GM19035 (cell line): ENCODE results near the gene CCDC74A.
"Not testable (repeated sequence)": the region's sequence is repeated elsewhere in the genome, so short reads cannot be mapped to it uniquely, and the experiment has no call there.

ENCODE experiments used
- ATAC-seq: cut with Tn5 transposase; IDR thresholded peaks from one replicate; pipeline ENCODE4 v1.9.1; 2021; ENCODE audit not compliant: unreplicated experiment

The CCDC74A gene

DNA sequence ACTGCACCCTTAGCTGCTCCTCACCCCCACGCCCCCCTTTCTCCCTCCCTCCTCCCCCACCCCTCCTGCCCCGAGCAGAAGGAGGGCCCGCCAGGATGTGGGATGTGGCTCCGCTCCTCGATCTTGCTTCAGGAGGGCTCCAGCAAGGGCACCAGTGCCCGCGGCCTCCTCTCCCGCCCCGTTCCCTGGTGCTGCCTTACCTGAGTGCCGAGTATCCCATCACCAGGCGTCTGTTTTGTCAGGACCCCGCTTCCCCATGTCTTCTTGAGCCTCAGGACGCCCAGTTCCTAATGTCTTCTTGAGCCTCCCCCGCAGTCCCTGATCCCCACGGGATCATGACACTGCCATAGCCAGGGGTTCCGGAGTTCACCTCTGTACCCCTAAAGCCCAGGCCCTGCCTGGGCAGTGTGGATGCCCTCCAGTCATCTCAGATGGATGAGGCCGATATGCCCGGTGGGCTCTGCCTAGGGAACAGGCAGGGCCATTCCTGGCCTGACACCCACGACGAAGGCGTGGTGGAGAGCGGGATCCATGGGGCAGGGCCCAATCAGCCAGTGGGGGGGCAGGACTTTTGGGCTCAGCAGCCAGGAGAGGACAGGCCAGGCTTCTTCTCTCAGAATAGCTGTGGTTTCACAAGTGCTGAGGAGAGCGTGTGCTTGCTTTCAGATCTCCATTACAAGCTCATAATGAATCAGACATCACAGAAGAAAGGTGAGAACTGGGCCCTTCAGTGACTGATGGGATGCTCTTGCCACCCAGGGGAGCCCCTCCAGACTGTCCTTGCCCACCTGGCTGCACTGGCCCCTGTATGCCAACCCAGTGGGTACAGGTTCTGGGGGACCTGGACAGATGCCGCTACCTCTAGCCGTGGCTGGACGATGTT, 1.5 kb downstream of the CCDC74A start:
- ATAC-seq = peak; percentile 52

DNA sequence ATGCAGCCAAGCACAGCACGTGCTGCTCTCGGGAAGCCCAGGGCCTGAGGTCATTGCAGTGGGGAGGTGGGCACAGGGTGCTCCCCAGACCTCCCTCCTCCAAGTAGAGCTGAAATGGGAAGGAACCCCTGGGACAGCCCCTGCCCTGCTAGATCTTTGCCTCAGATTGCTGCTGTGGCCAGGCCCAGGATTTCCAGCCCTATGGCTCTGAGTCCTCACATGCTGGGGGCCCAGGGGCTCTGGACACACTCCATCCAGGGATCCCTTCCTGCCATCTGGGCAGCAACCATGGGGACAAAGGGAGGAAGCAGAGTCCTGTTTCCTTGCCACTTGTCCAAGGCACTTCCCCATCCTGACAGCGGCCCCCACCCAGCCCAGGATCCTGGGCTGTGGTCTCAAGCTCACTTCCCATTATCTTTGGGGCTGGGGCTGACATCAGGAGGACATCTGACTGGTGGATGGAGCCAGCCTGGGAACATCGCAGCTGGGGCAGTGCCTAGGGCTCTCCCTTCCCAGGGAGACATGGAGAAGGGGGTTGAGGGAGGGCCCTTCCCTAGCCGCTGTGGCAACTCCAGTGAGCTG, 2.3 kb downstream of the CCDC74A start:
- ATAC-seq = not testable (repeated sequence)

DNA sequence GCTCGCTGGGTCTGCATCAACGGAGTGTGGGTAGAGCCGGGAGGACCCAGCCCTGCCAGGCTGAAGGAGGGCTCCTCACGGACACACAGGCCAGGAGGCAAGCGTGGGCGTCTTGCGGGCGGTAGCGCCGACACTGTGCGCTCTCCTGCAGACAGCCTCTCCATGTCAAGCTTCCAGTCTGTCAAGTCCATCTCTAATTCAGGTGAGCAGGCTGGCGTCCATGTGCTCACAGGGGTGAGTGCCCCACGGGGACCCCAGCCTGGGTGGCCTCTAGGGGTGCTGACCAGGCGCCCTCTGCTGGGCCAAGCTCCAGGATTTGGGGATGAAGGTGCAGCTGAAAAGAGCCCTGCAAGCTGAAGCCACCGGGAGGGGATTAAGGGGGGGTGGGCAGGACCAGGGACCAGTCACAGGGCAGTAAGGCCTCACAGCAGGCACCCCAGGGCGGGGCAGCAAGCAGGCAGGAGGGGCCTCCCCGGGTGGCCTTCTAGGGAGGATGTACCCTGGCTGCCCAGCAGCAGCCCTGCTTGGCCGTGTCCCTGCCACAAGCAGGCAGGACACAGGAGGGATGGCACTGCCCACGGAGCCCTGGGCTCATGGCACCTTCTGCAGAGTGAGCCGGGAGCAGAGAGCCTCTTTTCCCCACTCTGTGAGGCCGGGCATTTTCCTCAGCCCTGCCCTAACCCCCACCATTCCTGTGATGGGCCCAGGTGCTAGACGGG, 3.1 kb downstream of the CCDC74A start:
- not testable (repeated sequence) for ATAC-seq

DNA sequence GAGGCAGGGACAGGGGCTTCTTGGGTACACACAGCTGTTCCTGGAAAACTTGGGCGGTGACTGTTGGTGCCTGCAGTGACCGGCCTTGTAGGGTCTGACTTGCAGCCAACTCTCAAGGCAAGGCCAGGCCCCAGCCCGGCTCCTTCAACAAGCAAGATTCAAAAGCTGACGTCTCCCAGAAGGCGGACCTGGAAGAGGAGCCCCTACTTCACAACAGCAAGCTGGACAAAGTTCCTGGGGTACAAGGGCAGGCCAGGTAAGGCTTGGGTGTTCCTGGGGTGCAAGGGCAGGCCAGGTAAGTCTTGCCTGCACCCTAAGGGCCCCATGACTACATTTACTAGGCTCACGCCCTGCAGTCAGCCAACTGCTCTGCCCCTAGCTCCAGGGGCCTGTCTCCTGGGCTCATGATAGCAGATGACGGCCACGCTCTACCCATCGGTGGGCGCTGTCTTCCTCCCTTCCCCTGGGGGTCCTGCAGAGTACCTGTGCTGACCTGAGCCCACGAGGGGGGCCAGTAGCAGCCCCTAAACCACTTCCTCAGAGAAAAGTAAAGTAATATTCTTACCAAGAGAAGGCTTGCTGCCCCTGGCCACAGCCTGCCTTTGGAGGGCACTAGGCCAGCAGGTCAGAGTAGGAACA, 4.0 kb downstream of the CCDC74A start:
- ATAC-seq = not testable (repeated sequence)

DNA sequence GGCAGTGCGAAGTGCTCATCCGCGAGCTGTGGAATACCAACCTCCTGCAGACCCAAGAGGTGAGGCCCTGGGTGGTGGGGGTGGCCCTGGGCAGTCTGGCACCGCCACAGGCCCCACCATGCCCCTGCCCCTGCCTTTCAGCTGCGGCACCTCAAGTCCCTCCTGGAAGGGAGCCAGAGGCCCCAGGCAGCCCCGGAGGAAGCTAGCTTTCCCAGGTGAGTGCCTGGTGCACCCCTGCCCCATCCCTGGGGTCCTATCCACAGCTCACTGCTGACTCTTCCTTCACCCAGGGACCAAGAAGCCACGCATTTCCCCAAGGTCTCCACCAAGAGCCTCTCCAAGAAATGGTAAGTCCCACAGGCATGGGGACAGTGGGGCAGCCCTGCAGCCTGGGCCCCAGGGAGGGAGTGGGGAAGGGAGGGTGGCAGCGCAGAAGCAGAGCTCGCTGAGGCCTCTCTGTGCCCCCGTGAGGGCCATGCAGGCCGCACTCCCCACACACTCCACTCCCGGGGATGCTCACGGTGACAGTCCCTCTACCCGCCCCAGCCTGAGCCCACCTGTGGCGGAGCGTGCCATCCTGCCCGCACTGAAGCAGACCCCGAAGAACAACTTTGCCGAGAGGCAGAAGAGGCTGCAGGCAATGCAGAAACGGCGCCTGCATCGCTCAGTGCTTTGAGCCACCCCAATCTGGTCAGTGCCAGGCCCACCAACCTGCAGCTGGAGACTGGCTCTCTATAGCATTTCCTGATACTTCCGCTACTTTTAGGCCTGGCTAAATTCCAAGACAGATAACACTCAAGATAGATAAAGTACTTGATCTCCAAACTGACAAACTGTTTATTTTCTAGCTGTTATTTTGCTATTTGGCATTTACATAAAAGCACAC, 5.3 kb downstream of the CCDC74A start:
- ATAC-seq = not testable (repeated sequence)

DNA sequence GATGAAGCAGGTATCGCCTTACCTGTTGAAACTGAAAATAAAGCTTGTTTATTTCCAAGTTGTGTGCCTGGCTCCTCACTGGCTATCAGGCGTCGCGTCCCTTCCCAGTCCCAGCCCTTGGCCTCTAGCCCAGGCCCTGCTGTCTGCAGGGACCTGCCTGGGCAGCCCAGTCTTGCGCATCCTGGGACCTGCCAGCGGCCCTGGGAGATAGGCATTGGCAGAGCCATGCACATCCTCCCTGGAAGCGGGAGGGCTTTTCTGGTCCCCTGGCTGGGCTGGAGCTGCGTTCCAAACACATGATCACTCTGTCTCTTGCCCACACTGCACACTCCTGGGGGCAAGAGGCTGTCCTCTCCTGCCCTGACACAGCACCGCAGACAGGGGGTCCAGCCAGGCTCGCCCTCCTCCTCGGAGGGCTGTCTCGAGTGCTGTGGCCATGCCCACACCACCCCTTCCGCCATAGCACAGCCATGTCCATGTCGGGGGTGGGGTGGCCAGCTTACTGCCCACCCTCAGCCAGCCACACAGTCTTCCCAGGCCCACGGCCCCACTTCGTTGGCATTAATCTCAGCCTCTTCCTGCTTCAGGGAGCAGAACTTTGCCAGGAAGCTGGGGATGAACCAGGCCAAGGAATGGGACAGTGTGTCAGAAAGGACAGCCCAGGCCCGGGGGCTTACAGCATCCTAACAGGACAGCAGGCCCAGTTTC, 6.1 kb downstream of the CCDC74A start:
- ATAC-seq = not testable (repeated sequence)

DNA sequence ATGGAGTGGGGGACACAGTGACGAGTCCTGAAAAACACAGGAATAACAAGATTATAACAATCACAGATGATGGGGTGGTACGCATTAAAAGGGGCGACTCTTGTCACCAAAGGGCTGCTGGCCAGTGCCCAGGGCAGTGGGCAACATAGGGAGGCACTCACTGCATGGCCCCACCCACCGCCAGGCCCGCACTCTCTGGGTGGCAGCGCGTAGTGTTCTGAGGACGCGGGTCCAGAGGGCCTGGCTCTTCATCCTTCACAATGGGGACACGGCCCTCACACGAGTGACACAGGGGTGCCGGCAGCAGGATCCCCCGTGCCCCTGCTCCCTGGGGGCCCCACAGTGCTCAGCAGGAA, 6.6 kb downstream of the CCDC74A start:
- not testable (repeated sequence) for ATAC-seq

DNA sequence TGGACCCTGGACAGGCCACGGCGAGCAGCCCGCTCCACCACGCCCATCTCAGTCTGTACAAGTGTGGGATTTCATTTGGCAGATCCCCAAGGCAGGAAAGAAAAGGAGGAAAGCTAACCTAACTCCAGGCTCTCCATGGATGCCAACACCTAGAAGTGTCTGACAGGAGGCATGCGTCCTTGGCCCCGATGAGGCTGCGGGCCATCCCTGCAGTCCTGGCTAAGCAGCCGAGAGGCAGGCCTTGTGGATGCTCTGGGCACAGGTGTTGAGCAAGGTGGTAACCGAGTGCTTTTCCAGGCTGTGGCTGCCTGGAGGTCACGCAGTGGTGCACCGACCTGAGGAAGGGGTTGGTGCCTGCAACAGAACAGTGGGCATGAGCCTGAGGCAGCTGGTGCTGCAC, 7.3 kb downstream of the CCDC74A start:
- ATAC-seq = not testable (repeated sequence)

DNA sequence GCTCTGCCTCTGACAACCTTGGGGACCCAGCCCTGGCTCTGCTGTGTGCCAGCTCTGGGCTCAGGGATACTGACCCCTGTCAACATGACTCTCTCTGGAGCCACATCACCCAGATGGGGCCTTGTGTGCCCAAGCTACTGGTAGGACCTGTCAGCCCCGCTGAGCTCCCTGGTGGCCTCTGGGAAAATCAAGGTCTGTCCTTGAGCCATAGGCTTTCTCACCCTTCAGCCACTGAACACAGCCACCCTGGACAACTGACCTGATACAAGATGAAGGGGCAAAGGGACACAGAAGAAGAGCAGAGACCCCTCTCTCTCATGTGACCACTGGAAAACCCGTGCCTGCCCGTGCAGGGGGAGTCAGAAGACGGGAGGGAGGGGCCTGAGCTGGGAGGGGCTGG, 7.8 kb downstream of the CCDC74A start:
- ATAC-seq = no peak

DNA sequence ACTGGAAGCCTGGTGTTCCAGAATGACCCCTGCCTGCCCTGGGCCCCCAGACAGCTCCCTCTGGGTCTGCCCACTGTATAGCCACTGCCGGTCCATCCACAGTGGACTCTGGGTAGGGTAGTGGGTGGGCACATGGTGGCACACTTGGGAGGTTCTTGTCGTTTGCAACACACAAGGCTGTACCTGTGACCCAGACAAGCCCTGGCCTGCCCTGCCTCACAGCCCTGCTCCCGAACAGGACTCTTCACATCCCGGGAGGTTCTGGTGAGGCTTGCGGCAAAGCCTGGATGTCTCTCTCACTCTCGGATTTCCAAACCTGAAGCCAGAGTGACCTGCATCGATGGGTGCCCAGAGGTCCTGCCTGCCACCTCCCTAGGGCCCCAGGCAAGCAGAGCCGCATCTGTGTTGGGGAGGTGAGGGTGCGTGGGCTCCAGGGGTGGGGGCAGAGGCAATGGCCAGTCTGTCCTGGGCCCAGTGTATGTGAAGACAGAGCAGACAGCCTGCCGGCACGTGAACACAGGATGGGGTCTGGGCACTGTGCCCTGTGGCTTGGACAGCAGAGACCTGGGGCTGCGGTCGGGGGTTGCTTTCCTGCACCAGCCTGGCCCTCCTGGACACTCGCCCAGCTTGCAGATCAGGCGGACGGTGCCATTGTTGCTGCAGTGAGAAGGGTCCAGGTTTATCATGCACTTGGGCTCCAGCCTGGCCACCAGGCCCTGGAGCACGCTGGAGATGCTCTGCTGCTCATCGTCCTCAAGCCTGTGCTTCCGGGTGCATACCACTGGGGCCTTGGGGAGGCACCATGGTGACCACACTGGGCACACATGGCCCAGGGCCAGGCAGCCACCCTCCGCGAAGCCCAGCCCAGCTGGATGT, 8.5 kb downstream of the CCDC74A start:
- not testable (repeated sequence) for ATAC-seq

DNA sequence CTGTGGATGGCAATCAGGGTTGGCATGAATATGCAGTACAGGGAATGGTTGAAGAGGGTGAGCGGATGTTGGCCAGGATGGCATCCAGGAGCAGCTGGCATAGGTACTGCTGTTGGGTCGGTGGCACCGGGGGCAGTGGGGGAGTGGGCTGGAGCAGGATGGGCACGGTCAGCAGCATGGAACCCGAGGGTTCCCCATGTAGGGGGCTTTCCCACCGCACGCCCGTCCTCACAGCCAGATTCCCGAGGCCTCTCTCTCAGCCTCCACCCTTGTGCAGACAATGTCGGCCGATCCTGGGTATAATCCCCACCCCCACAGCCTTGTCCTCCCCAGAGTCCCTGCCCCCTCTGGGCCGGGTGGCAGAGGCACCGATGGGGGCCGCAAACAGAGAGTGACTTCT, 9.2 kb downstream of the CCDC74A start:
- ATAC-seq = not testable (repeated sequence)

DNA sequence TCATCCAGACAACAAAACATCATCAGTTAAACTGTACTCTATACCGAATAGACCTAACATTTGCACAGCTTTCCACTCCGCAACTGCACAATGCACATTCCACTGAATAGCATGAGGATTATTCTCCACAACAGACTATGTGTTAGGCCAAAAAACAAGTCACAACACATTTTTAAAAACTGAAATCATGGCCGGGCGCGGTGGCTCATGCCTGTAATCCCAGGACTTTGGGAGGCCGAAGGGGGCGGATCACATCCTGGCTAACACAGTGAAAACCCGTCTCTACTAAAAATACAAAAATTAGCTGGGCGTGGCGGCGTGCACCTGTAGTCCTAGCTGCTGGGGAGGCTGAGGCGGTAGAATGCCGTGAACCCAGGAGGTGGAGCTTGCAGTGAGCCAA, 11.2 kb downstream of the CCDC74A start:
- not testable (repeated sequence) for ATAC-seq

DNA sequence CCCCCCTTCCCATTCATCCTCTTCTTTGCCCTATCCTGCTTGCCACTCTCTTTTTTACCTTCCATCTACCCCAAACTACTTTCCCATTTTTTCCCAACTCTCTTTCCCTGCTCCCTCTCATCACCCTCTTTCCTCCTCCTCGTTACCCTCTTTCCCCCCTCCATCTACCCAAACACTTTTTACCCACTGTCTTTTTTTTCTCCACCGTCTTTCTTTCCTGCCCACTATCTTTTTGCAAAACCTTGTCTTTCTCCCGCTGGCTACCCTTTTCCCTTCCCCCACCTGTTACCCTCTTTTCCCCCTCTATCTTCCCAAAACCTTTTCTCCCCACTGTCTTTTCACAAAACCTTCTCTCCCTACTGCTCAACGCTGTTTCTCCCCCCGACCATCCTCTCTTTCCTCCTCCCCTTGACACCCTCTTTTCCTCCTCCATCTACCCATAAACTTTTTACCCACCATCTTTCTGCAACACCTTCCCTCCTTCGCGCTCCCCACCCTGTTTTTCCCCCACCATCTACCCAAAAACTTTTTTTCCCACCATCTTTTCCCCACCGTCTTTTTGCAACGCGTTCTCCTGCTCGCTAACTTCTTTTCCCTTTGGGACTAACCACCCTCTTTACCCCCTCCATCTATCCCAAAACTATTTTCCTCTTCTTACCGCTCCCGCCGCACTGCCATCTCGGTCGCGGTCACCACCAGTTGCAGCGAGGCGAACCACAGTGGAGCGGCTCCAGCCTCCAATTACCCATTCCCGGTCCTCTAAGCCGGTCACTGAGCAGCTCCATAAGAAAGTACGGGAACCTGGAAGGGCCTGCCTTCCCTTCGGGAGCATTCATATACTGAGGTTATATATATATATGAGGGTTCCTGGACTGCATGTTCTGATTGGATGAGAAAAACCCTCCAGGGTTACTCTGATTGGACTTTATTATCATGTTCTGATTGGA, 15.0 kb downstream of the CCDC74A start:
- ATAC-seq = no peak

DNA sequence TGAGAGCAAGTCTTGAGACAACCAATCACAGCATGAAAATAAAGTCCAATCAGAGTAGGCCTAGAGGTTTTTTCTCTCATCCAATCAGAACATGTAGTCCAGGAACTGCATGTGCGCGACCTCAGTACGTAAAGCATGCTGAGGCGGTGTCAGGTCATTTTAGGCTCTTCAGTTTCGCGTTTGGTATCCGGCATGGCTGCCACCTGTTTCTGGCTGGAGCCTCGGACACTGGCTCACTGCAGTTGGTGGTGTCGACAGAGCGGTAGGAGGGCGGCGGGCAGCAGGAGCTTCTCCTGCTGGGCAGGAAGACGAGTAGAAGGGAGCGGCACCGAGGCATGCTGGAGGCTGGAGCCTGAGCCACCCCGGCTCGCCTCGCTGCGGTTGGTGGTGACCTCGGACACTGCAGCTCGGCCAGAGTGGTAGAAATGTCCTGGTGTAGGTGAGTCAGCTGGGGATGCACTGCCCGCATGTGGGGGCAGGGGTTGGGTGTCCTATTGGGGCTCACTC, 15.8 kb downstream of the CCDC74A start:
- no peak for ATAC-seq

DNA sequence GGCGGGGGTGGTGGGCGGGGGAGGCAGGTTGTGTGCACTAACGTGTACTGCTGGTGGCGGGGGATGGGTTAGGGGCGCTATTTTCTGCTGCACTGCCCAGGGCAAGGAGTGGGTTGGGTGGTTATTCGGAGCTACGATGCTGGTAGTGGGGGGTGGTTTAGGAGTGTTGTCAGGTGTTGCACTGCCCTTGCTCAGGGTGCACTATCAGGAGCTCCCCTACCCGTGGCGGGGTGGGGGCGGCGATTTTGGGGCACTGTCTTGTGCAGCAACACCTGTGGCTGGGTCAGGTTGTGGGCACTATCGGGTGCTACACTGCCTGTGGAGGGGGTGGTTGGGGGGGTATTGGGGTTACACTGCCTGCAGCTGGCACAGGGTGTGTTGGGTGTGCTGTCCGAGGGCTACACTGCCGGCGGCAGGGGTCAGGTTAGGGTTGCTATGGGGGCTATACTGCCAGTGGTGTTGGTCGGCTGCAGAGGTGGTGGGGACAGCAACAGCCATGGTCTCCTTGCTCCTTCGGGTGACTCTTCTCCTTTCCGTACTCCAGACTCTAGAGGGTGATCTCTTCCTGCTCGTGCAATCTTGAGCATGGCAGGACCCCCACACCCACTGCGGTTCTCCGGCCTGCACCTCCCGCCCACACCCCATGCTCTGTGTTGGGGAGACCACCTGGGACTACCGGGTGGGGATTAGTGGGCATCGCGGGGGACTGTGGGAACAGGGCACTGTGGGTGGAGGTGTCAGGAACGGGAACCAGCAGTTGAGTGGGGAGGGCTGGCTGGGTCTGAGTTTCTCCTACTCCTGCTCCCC, 16.5 kb downstream of the CCDC74A start:
- not testable (repeated sequence) for ATAC-seq

DNA sequence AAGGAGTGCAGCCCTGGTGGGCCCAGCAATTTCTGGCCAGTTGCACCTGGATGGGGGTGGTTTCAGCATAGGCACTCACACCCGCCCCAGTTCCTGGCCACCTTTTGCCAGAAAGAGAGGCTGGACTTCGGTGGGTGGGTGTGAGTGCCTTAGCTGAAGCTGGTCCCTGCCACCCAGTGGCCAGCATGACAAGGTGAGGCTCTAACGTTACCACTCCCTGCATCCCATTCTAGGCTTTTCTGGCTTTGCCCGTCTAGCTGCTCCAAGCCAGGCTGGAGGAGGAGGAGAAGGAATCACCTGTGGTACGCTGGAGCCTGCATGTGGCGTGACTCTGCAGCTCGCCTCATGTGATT, 17.1 kb downstream of the CCDC74A start:
- not testable (repeated sequence) for ATAC-seq

DNA sequence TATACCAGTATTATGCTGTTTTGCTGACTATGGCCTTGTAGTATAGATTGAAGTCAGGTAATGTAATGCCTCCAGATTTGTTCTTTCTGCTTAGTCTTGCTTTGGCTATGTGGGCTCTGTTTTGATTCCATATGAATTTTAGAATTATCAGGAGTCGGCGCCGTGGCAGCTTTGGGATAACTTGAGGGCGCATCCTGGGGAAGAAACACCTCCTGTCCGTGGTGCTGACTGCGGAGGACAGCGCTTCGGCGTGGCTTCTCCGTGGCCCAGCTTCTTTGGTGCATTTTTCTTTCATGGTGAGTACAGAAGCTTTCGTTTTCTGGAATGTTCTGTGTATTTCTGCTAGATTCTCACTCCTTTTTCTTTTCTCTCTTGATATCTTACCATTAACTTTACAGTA, 25.2 kb downstream of the CCDC74A start:
- no peak for ATAC-seq
